ENCODE results near the gene SNRK. TPM values are rescaled to one million over a fixed set of nuclear protein-coding genes. Genes with fewer than 3 reads are reported as not detected.

The SNRK gene
- total RNA-seq, 4 donors from 2014 or later: 74.5 to 121 (median 102) TPM

DNA sequence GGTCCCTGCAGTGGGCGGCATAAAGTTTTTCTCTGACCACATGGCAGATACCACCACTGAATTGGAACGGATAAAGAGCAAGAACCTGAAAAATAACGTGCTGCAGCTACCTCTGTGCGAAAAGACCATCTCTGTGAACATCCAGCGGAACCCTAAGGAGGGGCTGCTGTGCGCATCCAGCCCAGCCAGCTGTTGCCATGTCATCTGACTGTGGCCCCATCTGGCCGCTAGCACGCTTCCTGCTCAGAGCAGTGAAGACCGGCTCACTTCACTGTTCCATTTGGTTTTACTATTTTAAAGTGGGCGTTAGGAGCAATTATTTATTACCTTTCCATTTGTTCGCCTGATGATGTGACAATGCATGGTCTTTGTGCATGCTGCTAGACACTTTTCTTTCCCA is 62.0 kb downstream of the SNRK start:
- no peak for TF ChIP-seq CTCF (IDR thresholded peaks at IDR 0.05; ENCODE audit: low read depth)

DNA sequence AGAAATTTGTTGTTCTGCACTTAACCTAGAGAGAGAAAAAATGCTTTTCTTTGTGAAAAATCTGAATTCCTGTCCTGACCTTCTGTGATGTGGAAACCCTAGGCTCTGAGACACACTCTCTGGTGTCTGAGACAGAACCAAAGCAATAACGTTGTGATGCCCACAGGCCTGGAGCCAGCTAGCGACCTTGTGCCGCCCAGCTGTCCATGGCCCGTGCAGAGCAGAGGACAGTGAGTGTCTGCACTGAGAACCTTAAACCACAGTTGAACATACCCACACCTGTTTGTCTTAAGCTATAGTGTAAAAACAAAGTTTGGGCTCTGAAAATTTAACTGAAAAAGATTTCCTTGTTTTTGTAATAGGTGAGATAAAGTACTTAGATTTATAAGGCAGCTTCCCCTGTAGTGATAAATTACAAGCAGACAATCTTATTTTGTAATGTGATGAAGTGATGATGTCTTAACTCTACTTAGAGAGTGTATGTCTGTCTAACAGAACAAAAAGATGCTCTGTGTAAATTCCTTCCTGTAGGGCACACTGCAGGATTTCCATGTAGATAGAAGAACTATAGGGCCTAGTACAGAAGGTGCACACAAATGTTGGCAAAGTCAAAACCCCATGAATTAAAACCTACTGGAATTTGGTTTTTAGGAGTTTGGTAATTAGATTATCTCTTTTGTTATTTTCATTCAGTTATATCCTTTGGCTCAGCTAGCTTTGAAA is 62.7 kb downstream of the SNRK start:
- no peak for TF ChIP-seq CTCF (IDR thresholded peaks at IDR 0.05; ENCODE audit: low read depth)

DNA sequence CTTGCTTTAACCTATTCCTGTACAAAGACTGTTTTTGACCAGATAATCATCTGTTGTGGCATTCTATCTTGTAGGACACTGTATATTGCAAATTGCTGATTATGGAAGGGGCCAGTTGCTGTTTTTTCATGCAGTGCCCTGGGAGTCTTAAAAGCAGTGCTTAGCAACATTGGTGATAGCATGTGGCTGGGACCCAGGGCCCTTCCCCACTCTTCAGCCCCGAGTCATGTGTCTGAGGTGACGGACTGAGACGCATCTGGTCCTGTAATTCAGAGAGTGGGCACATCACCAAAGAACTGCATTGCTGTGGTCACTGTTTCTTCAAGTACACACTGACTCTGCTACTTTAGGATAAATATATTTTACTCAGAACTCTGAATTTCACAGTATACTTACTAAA is 63.4 kb downstream of the SNRK start:
- no peak for TF ChIP-seq CTCF (IDR thresholded peaks at IDR 0.05; ENCODE audit: low read depth)

- no peak for TF ChIP-seq CTCF (IDR thresholded peaks at IDR 0.05; ENCODE audit: low read depth)
Observed at GRCh38 chr3:43353393-43353792, 67.1 kb downstream of the SNRK start.

GRCh38 chr3:43353923-43354670 is 67.8 kb downstream of the SNRK start:
- no peak for TF ChIP-seq CTCF (IDR thresholded peaks at IDR 0.05; ENCODE audit: low read depth)

DNA sequence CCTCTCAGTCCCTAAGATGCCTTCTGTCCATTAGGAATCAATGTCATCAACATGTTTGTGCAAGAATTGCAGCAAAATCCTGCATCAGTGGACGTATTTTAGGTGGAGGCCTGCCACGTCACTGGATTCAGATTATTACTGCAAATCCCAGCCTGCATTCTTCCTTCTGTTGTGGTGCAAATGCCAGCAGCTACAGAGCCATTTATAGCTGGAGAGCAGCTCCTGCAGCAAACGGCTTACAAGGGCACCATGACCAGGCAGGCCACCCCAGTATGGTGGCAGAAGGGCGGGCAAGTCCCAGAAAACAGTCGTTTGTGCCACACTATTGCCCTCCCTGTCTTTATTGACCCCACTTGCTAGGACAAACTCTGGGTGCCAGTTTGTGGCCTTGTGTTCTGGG is 74.7 kb downstream of the SNRK start:
- no peak for TF ChIP-seq CTCF (IDR thresholded peaks at IDR 0.05; ENCODE audit: low read depth)

DNA sequence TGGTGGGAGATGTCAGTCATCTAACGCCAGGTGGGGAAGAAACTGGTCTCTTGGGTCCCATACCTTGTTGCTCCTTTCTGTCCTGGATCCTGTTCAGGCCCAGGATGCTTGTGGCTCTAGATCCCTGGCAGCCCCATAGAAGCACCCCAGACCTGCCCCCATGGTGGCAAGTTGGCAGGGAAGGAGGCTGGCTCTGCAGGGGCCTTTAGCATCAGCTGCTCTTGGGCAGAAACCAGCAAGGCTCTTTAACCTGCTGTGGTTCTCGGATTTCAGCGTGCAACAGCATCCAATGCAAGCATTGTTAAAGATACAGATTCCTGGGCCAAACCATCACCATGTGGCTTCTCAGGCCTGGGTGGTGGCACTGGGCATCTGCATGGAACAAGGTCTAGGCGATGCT is 75.8 kb downstream of the SNRK start:
- no peak for TF ChIP-seq CTCF (IDR thresholded peaks at IDR 0.05; ENCODE audit: low read depth)
